ENCODE data around the gene MRPL4.

The MRPL4 gene

DNA sequence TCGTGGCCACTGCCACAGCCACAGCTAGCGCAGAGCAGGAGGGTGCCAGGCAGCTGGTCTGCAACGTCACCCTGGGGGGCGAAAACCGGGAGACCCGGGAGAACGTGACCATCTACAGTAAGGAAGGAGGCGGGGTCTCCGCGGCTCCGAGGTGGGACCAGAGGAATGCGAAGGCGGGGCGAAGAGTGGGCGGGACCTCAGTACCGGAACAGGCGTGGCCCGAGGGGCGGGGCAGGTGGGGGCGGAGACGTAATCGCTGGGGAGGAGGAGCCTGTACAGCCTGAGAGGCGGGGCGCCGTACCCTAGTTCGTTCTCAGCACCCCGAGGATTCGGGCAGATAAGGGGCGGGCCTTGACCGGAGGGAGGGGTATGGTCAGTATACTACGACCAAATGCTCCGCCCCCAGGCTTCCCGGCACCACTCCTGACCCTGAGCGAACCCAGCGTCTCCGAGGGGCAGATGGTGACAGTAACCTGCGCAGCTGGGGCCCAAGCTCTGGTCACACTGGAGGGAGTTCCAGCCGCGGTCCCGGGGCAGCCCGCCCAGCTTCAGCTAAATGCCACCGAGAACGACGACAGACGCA lies 40.3 kb downstream of the MRPL4 start:
- no peak overlapping the region for H3K27ac ChIP-seq (ENCODE audit: low read depth, low read length)
- peak overlapping the region in 1 of 2 donors; percentile 47 for H3K4me3 ChIP-seq (ENCODE audit: low read depth in 1 of 2, low read length in 2 of 2)
- no peak overlapping the region for H3K9ac ChIP-seq (ENCODE audit: low read length)
- no peaks in the 10 kb centered on the region for H3K9me3 ChIP-seq (ENCODE audit: low read length)
- H3K4me1 ChIP-seq (ENCODE audit: insufficient read depth, low read length), result peaks cover 53% of the 10 kb centered on the region
- H3K36me3 ChIP-seq (ENCODE audit: insufficient read depth, low read length), result no peaks in the 10 kb centered on the region
- peaks cover 77 to 95% of the 10 kb centered on the region in 2 donors for H3K27me3 ChIP-seq (ENCODE audit: control insufficient read depth in 1 of 2, insufficient read depth in 2 of 2, low read length in 2 of 2)

GRCh38 chr19:10292789-10293636 lies 41.0 kb downstream of the MRPL4 start:
- Histone ChIP-seq H3K9ac (ENCODE audit: low read length) (no peak overlapping the region), H3K27me3 (ENCODE audit: control insufficient read depth in 1 of 2, insufficient read depth in 2 of 2, low read length in 2 of 2) (peaks cover 70 to 88% of the 10 kb centered on the region in 2 donors), H3K9me3 (ENCODE audit: low read length) (no peaks in the 10 kb centered on the region), H3K36me3 (ENCODE audit: insufficient read depth, low read length) (no peaks in the 10 kb centered on the region), H3K27ac (ENCODE audit: low read depth, low read length) (no peak overlapping the region), H3K4me3 (ENCODE audit: low read depth in 1 of 2, low read length in 2 of 2) (peak overlapping the region in 1 of 2 donors; percentile 32), H3K4me1 (ENCODE audit: insufficient read depth, low read length) (peaks cover 53% of the 10 kb centered on the region)

DNA sequence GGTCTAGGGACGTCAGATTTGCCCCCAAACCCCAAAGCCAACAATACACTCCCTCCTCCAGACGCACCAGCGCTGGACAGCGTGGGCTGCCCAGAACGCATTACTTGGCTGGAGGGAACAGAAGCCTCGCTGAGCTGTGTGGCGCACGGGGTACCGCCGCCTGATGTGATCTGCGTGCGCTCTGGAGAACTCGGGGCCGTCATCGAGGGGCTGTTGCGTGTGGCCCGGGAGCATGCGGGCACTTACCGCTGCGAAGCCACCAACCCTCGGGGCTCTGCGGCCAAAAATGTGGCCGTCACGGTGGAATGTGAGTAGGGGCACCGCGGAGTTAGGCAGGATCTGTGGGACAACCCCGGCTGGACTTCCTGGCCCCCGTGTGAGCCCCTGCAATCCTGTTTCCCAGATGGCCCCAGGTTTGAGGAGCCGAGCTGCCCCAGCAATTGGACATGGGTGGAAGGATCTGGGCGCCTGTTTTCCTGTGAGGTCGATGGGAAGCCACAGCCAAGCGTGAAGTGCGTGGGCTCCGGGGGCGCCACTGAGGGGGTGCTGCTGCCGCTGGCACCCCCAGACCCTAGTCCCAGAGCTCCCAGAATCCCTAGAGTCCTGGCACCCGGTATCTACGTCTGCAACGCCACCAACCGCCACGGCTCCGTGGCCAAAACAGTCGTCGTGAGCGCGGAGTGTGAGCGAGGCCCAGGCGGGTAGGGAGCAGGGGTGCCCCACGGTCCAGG lies 41.8 kb downstream of the MRPL4 start:
- no peaks in the 10 kb centered on the region for H3K9me3 ChIP-seq (ENCODE audit: low read length)
- H3K4me3 ChIP-seq (ENCODE audit: low read depth in 1 of 2, low read length in 2 of 2), result no peak overlapping the region
- peaks cover 52% of the 10 kb centered on the region for H3K4me1 ChIP-seq (ENCODE audit: insufficient read depth, low read length)
- peaks cover 64 to 80% of the 10 kb centered on the region in 2 donors for H3K27me3 ChIP-seq (ENCODE audit: control insufficient read depth in 1 of 2, insufficient read depth in 2 of 2, low read length in 2 of 2)
- H3K27ac ChIP-seq (ENCODE audit: low read depth, low read length), result no peak overlapping the region
- no peak overlapping the region for H3K9ac ChIP-seq (ENCODE audit: low read length)
- H3K36me3 ChIP-seq (ENCODE audit: insufficient read depth, low read length), result no peaks in the 10 kb centered on the region

DNA sequence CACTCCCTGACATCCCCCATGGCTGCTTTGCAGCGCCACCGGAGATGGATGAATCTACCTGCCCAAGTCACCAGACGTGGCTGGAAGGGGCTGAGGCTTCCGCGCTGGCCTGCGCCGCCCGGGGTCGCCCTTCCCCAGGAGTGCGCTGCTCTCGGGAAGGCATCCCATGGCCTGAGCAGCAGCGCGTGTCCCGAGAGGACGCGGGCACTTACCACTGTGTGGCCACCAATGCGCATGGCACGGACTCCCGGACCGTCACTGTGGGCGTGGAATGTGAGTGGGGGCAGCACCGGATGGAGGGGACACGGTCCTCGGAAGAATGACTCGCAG lies 42.3 kb downstream of the MRPL4 start:
- Histone ChIP-seq H3K27ac (ENCODE audit: low read depth, low read length) (no peak overlapping the region), H3K9ac (ENCODE audit: low read length) (no peak overlapping the region), H3K4me1 (ENCODE audit: insufficient read depth, low read length) (peaks cover 46% of the 10 kb centered on the region), H3K9me3 (ENCODE audit: low read length) (no peaks in the 10 kb centered on the region), H3K36me3 (ENCODE audit: insufficient read depth, low read length) (no peaks in the 10 kb centered on the region), H3K27me3 (ENCODE audit: control insufficient read depth in 1 of 2, insufficient read depth in 2 of 2, low read length in 2 of 2) (peaks cover 59 to 74% of the 10 kb centered on the region in 2 donors), H3K4me3 (ENCODE audit: low read depth in 1 of 2, low read length in 2 of 2) (no peak overlapping the region)

DNA sequence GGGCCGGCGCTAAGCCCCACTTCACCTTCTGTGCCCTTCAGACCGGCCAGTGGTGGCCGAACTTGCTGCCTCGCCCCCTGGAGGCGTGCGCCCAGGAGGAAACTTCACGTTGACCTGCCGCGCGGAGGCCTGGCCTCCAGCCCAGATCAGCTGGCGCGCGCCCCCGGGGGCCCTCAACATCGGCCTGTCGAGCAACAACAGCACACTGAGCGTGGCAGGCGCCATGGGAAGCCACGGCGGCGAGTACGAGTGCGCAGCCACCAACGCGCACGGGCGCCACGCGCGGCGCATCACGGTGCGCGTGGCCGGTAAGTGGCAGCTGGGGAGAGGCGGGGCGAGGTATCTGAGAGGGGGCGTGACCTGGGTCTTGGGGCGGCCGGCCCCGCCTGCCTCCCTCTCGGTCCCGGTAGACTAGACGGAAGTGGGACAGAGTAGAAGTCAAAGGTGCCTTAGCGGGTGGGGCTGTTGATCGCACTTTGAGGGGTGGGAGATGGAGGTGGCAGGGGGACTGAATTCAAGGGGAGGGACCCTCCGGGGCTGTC lies 43.4 kb downstream of the MRPL4 start:
- Histone ChIP-seq H3K27ac (ENCODE audit: low read depth, low read length) (no peak overlapping the region), H3K27me3 (ENCODE audit: control insufficient read depth in 1 of 2, insufficient read depth in 2 of 2, low read length in 2 of 2) (peaks cover 52 to 70% of the 10 kb centered on the region in 2 donors), H3K9ac (ENCODE audit: low read length) (no peak overlapping the region), H3K4me3 (ENCODE audit: low read depth in 1 of 2, low read length in 2 of 2) (no peak overlapping the region), H3K36me3 (ENCODE audit: insufficient read depth, low read length) (no peaks in the 10 kb centered on the region), H3K4me1 (ENCODE audit: insufficient read depth, low read length) (peaks cover 39% of the 10 kb centered on the region), H3K9me3 (ENCODE audit: low read length) (no peaks in the 10 kb centered on the region)

DNA sequence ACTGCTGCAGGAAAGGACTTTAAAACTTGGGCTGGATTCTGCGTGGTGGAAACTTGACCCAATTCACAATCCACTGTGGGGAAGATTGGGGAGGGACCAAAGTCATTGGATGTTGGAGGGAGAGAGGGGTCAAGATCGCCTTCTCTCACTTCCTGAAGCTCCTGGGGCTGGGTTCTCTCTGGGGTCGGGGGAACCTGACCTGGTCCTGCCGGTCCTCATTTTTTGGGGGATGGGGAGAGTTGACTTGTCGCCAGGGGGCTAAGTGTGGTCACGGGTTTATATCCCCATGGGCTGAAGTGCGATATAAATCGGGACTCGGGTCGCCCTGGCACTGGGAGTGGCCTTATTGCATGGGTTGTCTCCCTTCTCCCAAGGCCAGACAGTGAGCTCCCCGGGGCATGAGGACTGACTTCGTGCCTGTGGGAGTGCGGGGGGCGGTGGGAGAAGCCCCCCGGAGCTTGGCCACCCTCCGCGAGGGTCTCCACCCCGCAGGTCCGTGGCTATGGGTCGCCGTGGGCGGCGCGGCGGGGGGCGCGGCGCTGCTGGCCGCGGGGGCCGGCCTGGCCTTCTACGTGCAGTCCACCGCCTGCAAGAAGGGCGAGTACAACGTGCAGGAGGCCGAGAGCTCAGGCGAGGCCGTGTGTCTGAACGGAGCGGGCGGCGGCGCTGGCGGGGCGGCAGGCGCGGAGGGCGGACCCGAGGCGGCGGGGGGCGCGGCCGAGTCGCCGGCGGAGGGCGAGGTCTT lies 44.0 kb downstream of the MRPL4 start:
- Histone ChIP-seq H3K4me1 (ENCODE audit: insufficient read depth, low read length) (peaks cover 32% of the 10 kb centered on the region), H3K4me3 (ENCODE audit: low read depth in 1 of 2, low read length in 2 of 2) (no peak overlapping the region), H3K9ac (ENCODE audit: low read length) (no peak overlapping the region), H3K27ac (ENCODE audit: low read depth, low read length) (no peak overlapping the region), H3K9me3 (ENCODE audit: low read length) (no peaks in the 10 kb centered on the region), H3K27me3 (ENCODE audit: control insufficient read depth in 1 of 2, insufficient read depth in 2 of 2, low read length in 2 of 2) (peaks cover 46 to 64% of the 10 kb centered on the region in 2 donors), H3K36me3 (ENCODE audit: insufficient read depth, low read length) (no peaks in the 10 kb centered on the region)

DNA sequence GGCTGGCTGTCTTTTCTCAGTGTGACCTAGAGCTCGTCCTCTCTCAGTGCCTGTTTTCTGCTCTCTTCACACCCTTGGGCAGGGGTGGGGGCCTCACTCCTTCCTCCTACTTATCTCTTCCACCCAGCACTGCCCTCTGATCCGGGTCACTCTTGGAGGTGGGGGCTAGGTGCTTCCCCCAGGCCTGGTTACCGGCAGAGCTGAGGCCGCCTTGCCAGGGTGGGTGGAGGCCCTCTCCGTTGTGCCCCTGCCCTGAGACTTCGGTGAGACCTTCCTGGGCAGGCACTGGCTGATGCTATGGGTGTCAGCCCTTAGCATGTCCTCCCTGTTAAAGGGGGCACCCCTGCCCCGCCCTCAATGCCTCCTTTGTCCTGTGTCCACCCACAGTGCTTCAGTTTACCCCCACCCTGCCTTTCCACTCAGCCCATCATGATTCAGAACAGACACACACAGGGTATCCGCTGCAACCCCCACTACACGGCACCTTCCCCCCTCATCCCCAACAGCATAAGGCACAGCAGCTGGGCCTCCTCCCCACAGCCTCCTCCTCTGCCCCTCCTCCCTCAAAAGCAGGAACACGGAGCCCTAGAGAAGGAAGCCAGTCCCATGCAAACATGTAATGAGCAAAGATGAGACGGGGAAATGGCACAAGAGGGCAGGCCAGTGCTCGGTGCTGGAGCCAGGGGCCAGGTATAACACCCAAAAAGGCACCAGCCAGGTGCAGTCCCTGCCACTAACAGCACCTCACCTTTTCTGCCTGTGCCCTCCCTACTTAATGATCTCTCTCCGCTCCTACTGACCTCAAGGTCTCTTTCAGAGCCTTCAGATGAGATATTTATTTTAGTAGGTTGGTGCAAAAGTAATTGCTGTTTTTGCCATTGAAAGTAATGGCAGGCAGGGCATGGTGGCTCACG lies 47.8 kb downstream of the MRPL4 start:
- H3K36me3 ChIP-seq (ENCODE audit: insufficient read depth, low read length), result no peaks in the 10 kb centered on the region
- peaks cover 13 to 31% of the 10 kb centered on the region in 2 donors for H3K27me3 ChIP-seq (ENCODE audit: control insufficient read depth in 1 of 2, insufficient read depth in 2 of 2, low read length in 2 of 2)
- no peak overlapping the region for H3K4me3 ChIP-seq (ENCODE audit: low read depth in 1 of 2, low read length in 2 of 2)
- no peaks in the 10 kb centered on the region for H3K9me3 ChIP-seq (ENCODE audit: low read length)
- H3K4me1 ChIP-seq (ENCODE audit: insufficient read depth, low read length), result peaks cover 12% of the 10 kb centered on the region
- H3K9ac ChIP-seq (ENCODE audit: low read length), result no peak overlapping the region
- H3K27ac ChIP-seq (ENCODE audit: low read depth, low read length), result no peak overlapping the region

DNA sequence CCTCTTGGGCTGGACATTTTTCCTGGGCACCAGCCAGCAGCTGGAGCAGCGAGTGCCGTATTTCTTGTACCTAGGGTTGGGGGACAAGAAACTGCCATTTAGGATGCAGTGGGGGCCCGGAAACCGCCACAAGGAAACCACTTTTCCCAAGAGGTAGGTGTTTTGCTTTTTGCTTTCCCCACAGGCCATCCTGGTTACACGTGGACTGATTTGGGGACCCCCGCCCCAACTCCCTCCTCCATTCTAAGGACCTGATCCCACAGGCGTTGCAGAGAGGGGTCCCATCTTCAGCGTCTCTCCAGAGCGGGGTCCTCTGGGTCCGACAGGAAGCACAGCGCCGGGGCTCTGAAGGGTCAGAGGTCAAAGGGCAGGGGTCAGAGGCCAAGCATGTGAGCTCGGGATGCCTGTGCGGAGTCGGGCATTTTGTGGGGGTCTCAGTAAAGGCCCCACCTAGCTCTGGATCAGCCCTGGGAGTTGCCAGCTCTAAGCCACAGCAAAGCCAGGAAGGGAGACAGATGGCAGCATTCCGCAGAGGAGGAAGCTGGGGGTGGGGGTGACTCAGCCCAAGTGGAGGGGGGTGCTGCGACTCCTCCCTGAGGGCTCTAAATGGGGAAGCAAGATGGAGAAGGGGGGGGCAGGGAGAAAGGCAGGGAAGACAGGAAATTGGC lies 53.3 kb downstream of the MRPL4 start:
- H3K4me3 ChIP-seq (ENCODE audit: low read depth in 1 of 2, low read length in 2 of 2), result no peak overlapping the region
- peaks cover 0 to 5% of the 10 kb centered on the region in 2 donors for H3K27me3 ChIP-seq (ENCODE audit: control insufficient read depth in 1 of 2, insufficient read depth in 2 of 2, low read length in 2 of 2)
- no peaks in the 10 kb centered on the region for H3K4me1 ChIP-seq (ENCODE audit: insufficient read depth, low read length)
- H3K9ac ChIP-seq (ENCODE audit: low read length), result no peak overlapping the region
- no peak overlapping the region for H3K27ac ChIP-seq (ENCODE audit: low read depth, low read length)
- peaks cover 5% of the 10 kb centered on the region for H3K36me3 ChIP-seq (ENCODE audit: insufficient read depth, low read length)
- no peaks in the 10 kb centered on the region for H3K9me3 ChIP-seq (ENCODE audit: low read length)

DNA sequence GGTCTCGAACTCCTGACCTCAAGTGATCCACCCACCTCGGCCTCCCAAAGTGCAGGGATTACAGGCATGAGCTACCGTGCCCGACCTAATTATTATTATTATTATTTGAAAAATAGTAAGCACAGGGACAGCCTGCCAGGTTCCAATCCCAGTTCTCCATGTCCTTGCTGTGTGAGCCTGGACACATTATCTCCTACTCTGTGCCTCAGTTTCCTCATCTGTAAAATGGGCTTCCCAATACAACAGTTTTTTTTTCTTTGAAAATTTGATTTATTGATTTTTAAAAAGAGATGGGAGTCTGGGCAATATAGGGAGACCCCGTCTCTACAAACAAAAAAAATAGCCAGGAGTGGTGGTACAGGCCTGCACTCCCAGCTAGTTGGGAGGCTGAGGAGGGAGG lies 54.3 kb downstream of the MRPL4 start:
- Histone ChIP-seq H3K4me1 (ENCODE audit: insufficient read depth, low read length) (no peaks in the 10 kb centered on the region), H3K9me3 (ENCODE audit: low read length) (no peaks in the 10 kb centered on the region), H3K9ac (ENCODE audit: low read length) (no peak overlapping the region), H3K4me3 (ENCODE audit: low read depth in 1 of 2, low read length in 2 of 2) (no peak overlapping the region), H3K36me3 (ENCODE audit: insufficient read depth, low read length) (peaks cover 11% of the 10 kb centered on the region), H3K27me3 (ENCODE audit: control insufficient read depth in 1 of 2, insufficient read depth in 2 of 2, low read length in 2 of 2) (peaks cover 0 to 1% of the 10 kb centered on the region in 2 donors), H3K27ac (ENCODE audit: low read depth, low read length) (no peak overlapping the region)

GRCh38 chr19:10309423-10309822 lies 57.4 kb downstream of the MRPL4 start, which contains the start of gene ZGLP1:
Gene ZGLP1, minus strand, starts transcription at chr19:10309815.
- Histone ChIP-seq H3K4me3 (ENCODE audit: low read depth in 1 of 2, low read length in 2 of 2) (no peak within 1 kb of the TSS), H3K27me3 (ENCODE audit: control insufficient read depth in 1 of 2, insufficient read depth in 2 of 2, low read length in 2 of 2) (no peaks in the 10 kb centered on the region), H3K27ac (ENCODE audit: low read depth, low read length) (no peak within 1 kb of the TSS), H3K4me1 (ENCODE audit: insufficient read depth, low read length) (no peaks in the 10 kb centered on the region), H3K9me3 (ENCODE audit: low read length) (no peaks in the 10 kb centered on the region), H3K9ac (ENCODE audit: low read length) (no peak within 1 kb of the TSS), H3K36me3 (ENCODE audit: insufficient read depth, low read length) (peaks cover 11% of the 10 kb centered on the region)
